Fibroblast of skin of abdomen (primary cell): ENCODE data around the gene NACA.
A peak's percentile ranks its signal among the peaks of the same experiment; 100 is the strongest.
"Not testable (repeated sequence)": the region's sequence is repeated elsewhere in the genome, so short reads cannot be mapped to it uniquely, and the experiment has no call there.

Experiments
- DNase-seq: peaks from one replicate; pipeline ENCODE4 v3.0.0-alpha.2; 2013

Gene NACA

GRCh38 chr12:56723889-56724700, 1.0 kb downstream of the NACA start:
- DNase-seq = peak; percentile 68

- DNase-seq = no peak
Measured at GRCh38 chr12:56723352-56723751, 1.7 kb downstream of the NACA start.

- DNase-seq = no peak
Measured at GRCh38 chr12:56722832-56723231, 2.3 kb downstream of the NACA start.

GRCh38 chr12:56721721-56722120, 3.4 kb downstream of the NACA start:
- no peak for DNase-seq

- DNase-seq = no peak
Measured at GRCh38 chr12:56721216-56721615, 3.9 kb downstream of the NACA start.

- no peak for DNase-seq
Measured at GRCh38 chr12:56720731-56721151, 4.4 kb downstream of the NACA start.

- no peak for DNase-seq
Measured at GRCh38 chr12:56719056-56719455, 6.0 kb downstream of the NACA start.

GRCh38 chr12:56718636-56719035, 6.5 kb downstream of the NACA start:
- DNase-seq = no peak

- no peak for DNase-seq
Measured at GRCh38 chr12:56718149-56718548, 7.0 kb downstream of the NACA start.

GRCh38 chr12:56716933-56717880, 7.9 kb downstream of the NACA start:
- no peak for DNase-seq

- no peak for DNase-seq
Measured at GRCh38 chr12:56716458-56716857, 8.6 kb downstream of the NACA start.

- no peak for DNase-seq
Measured at GRCh38 chr12:56715798-56716197, 9.3 kb downstream of the NACA start.

- no peak for DNase-seq
Measured at GRCh38 chr12:56714431-56714929, 10.6 kb downstream of the NACA start.

GRCh38 chr12:56713345-56713744, 11.8 kb downstream of the NACA start:
- DNase-seq = no peak

GRCh38 chr12:56709759-56710376, 15.2 kb downstream of the NACA start:
- no peak for DNase-seq

- not testable (repeated sequence) for DNase-seq
Measured at GRCh38 chr12:56704522-56704921, 20.6 kb downstream of the NACA start.

- DNase-seq = no peak
Measured at GRCh38 chr12:56699020-56699661, 26.0 kb downstream of the NACA start.

- no peak for DNase-seq
Measured at GRCh38 chr12:56695327-56696101, 29.6 kb downstream of the NACA start.

- no peak for DNase-seq
Measured at GRCh38 chr12:56694161-56694560, 30.9 kb downstream of the NACA start.

GRCh38 chr12:56688846-56689109, 36.3 kb downstream of the NACA start:
- DNase-seq = no peak

- DNase-seq = peak; percentile 98
Measured at GRCh38 chr12:56688129-56688845, 36.8 kb downstream of the NACA start, which contains the start of gene PTGES3. TSS of gene PTGES3 (minus strand) at chr12:56688284. CDS start at chr12:56687999, 285 bp downstream.
